Measurements from ENCODE around the gene SMC1B.

DNA sequence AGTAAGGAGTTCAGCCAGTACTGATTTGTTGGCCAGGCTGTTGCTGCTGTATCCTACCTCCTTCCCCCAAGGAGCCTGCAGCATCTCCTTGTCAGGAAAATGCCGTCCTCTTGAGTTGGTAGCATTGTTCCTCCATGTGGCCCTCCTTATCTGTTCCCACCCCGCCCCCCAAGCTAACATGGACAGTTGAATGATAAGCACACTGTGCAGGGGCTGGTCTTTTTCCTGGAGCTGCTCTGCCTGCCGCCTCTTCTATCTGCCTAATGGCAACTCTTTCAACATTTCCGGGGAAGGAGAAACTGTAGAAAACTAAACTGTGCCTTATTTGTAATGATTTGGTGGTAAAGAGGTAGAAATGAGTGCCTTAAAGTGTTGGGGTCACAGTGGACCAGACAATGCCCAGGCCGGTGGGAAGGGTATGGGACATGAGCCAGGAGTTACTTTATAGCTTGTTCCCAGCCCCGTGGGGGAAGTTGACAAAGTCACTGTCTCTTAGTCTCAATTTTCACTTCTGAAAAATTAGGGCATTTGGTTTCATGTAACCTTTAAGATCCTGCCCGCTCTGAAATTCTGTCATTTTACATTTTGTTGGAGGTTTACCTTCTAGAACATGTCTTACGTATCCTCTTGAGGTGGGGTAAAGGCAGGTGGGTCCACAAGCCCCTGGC lies 99.2 kb downstream of the SMC1B start:
- TF ChIP-seq, protein P1, sequence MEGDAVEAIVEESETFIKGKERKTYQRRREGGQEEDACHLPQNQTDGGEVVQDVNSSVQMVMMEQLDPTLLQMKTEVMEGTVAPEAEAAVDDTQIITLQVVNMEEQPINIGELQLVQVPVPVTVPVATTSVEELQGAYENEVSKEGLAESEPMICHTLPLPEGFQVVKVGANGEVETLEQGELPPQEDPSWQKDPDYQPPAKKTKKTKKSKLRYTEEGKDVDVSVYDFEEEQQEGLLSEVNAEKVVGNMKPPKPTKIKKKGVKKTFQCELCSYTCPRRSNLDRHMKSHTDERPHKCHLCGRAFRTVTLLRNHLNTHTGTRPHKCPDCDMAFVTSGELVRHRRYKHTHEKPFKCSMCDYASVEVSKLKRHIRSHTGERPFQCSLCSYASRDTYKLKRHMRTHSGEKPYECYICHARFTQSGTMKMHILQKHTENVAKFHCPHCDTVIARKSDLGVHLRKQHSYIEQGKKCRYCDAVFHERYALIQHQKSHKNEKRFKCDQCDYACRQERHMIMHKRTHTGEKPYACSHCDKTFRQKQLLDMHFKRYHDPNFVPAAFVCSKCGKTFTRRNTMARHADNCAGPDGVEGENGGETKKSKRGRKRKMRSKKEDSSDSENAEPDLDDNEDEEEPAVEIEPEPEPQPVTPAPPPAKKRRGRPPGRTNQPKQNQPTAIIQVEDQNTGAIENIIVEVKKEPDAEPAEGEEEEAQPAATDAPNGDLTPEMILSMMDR (IDR thresholded peaks at IDR 0.05) = no peak
- TF ChIP-seq EZH2phosphoT487 (IDR thresholded peaks at IDR 0.05) = no peak
- TF ChIP-seq EZH2 (IDR thresholded peaks at IDR 0.05) = no peak

Measured in neural progenitor cell (in vitro differentiated cells).